Brain microvascular endothelial cell (primary cell): ENCODE measurements around the gene TEKTIP1.
"Not testable (repeated sequence)": the region's sequence is repeated elsewhere in the genome, so short reads cannot be mapped to it uniquely, and the experiment has no call there.

Experiments used
- DNase-seq: peaks from one replicate; pipeline ENCODE4 v3.0.0-alpha.2; 2020
- H3K27ac ChIP-seq: fragments of 250-450 bp; sonication (Bioruptor Pico); 2 replicates; pipeline ENCODE4 v1.5.1; 2020; ENCODE audit warnings: mild to moderate bottlenecking, moderate library complexity
- H3K27me3 ChIP-seq: fragments of 250-450 bp; sonication (Bioruptor Pico); replicated peaks from 2 replicates; pipeline ENCODE4 v1.5.1; 2020; ENCODE audit warnings: mild to moderate bottlenecking
- H3K36me3 ChIP-seq: fragments of 250-450 bp; sonication (Bioruptor Pico); replicated peaks from 2 replicates; pipeline ENCODE4 v1.5.1; 2020; ENCODE audit warnings: mild to moderate bottlenecking
- H3K4me3 ChIP-seq: 2 replicates; pipeline ENCODE4 v1.5.1; 2011; ENCODE audit warnings: low read depth, mild to moderate bottlenecking, control low read depth, low read length, moderate library complexity
- in situ Hi-C: cut with HindIII; loops from 2 replicates; pipeline ENCODE4 v1.10.0; 2017; ENCODE audit warnings: low sequenced_read_pairs, low pct_ligation_motif_present
- TF ChIP-seq, protein P1 (sequence below): IDR thresholded peaks from 2 replicates; pipeline ENCODE4 v1.5.1; 2011; ENCODE audit warnings: low read depth, mild to moderate bottlenecking, moderate library complexity, low read length, control low read depth, inconsistent platforms; ENCODE audit errors: missing control alignments

The TEKTIP1 gene

DNA sequence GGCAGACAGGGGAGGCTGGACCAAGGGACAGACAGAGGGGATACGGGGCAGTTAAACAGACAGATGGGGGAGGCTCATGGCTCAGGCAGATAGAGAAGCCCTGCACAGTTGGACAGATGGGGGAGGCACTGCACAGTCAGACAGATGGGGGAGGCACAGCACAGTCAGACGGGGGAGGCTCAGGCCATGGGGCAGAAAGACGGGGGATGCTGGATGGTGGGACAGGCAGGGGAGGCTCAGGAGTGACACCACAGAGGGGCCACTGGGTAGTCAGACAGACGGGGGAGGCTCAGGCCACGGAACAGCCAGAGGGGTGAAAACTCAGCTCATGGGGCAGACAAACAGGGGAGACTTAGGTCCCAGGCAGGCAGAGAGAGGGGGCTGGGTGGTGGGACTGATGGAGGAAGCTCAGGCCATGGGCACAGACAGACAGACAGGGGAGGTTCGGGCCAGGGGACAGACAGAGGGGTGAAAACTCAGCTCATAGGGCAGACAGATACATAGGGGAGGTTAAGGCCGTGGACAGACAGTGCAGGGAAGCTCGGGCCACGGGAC lies 17.5 kb downstream of the TEKTIP1 start:
- H3K4me3 ChIP-seq: peak overlapping the region; percentile 83
- in situ Hi-C loops: no loop called here
- peak overlapping the region; percentile 52 for H3K27ac ChIP-seq
- DNase-seq: no peak
- TF ChIP-seq, protein P1, sequence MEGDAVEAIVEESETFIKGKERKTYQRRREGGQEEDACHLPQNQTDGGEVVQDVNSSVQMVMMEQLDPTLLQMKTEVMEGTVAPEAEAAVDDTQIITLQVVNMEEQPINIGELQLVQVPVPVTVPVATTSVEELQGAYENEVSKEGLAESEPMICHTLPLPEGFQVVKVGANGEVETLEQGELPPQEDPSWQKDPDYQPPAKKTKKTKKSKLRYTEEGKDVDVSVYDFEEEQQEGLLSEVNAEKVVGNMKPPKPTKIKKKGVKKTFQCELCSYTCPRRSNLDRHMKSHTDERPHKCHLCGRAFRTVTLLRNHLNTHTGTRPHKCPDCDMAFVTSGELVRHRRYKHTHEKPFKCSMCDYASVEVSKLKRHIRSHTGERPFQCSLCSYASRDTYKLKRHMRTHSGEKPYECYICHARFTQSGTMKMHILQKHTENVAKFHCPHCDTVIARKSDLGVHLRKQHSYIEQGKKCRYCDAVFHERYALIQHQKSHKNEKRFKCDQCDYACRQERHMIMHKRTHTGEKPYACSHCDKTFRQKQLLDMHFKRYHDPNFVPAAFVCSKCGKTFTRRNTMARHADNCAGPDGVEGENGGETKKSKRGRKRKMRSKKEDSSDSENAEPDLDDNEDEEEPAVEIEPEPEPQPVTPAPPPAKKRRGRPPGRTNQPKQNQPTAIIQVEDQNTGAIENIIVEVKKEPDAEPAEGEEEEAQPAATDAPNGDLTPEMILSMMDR: no peak
- H3K36me3 ChIP-seq: no peaks in the 10 kb centered on the region
- no peaks in the 10 kb centered on the region for H3K27me3 ChIP-seq

DNA sequence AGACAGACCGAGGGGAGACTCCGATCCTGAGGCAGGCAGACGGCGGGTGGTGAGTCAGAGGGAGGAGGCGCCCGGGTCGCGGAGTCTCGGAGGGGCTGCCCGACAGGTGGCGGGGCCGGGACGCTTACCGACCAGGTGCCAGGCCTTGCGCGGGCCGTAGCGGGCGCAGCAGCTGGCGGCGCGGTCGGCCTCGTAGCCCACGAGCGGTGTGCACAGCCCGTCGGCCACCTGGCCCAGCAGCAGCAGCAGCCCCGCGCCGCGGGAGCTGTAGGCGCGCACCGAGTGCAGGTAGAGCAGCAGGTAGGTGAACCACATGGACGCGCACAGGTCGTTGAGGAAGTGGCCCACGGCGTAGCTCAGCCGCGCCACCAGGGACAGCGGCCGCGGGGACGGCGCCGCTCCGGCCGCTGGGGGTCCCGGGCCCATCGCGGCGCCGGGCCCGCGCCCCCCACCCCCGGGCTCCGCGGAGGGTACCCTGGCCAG lies 18.0 kb downstream of the TEKTIP1 start:
- Histone ChIP-seq H3K27me3 (no peaks in the 10 kb centered on the region), H3K4me3 (peak overlapping the region; percentile 83), H3K36me3 (no peaks in the 10 kb centered on the region), H3K27ac (peak overlapping the region; percentile 52)
- TF ChIP-seq, protein P1: peak; percentile 4
- no peak for DNase-seq
- in situ Hi-C loops: no loop called here

DNA sequence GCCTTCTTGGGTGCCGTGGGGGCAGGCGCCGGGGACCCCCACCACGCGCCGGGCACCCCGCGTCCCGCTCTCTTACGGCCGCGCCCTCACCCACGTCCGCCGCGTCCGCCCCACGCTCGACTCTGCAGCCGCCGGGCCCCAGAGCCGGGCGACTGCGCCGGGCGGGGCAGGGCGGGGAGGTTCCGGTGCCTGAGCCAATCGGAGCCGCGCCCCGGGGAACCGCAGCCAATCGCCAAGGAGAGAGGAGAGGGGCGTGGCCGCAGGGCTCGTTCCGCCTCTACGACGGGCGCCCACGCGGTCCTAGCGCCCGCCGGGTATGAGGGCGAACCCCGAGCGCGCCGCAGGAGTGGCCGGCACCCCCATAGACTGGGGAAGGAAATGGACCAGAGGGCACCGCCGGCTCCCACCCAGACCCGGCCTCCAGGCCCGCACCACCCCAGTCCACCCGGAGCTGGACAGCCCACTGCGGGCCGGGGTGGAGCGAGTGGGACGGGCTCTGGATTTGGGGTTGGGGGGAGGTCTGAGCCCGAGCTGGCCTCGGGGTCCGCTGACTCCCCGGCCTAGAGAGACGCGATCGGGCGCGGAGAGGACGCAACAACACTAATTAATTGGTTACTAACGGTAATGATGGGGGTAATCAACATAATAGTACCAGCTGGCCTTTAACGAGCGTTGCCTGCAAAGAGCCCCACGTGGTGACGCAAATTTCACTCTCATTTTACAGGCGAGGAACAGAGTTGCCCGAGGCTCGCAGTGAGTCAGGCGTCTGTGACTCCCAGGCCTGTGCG lies 18.7 kb downstream of the TEKTIP1 start, which contains the start of gene MFSD12:
Gene MFSD12, minus strand, starts transcription at position 126 of the 788 bp plus-strand sequence. CDS start 183 bp downstream, outside the sequence.
- peak within 1 kb of the TSS; percentile 83 for H3K4me3 ChIP-seq
- H3K36me3 ChIP-seq: no peaks in the 10 kb centered on the region
- no peaks in the 10 kb centered on the region for H3K27me3 ChIP-seq
- H3K27ac ChIP-seq: peak within 1 kb of the TSS; percentile 80
- DNase-seq: peak; percentile 90
- in situ Hi-C loops: no loop called here
- TF ChIP-seq, protein P1: no peak

GRCh38 chr19:3563709-3564524 lies 24.9 kb downstream of the TEKTIP1 start:
- TF ChIP-seq, protein P1: no peak
- H3K36me3 ChIP-seq: no peaks in the 10 kb centered on the region
- in situ Hi-C loops: no loop called here
- H3K4me3 ChIP-seq: no peak overlapping the region
- no peak overlapping the region for H3K27ac ChIP-seq
- no peak for DNase-seq
- no peaks in the 10 kb centered on the region for H3K27me3 ChIP-seq

DNA sequence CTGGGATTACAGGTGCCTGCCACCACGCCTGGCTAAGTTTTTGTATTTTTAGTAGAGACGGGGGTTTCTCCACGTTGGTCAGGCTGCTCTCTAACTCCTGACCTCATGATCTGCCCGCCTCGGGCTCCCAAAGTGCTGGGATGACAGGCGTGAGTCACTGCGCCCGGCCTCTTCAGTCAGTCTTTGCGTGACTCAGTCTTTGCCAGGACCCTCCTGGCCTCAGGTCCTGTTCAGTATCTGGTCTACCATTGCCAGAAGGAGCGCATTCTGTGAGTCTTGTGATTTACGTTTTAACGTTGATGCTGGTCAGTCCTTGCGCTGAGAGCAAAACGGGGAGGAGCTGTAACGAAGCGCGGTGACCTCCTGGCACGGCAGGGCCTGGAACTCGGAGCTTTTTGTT lies 26.2 kb downstream of the TEKTIP1 start:
- in situ Hi-C loops: no loop called here
- TF ChIP-seq, protein P1: no peak

DNA sequence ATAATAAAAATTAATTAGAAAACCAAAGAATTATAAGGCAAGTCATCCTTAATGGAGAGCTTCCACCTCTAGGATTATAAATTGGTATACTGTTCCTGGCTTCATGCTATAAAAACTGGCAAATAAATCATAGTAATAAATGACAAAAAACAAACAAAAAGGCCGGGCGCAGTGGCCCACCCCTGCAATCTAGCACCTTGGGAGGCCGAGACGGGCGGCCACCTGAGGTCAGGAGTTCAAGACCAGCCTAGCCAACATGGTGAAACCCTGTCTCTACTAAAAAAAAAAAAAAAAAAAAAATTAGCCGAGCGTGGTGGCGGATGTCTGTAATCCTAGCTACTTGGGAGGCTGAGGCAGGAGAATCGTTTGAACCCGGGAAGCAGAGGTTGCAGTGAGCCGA lies 31.1 kb downstream of the TEKTIP1 start:
- in situ Hi-C loops, H3K27ac ChIP-seq, H3K27me3 ChIP-seq, H3K4me3 ChIP-seq, DNase-seq, H3K36me3 ChIP-seq: not testable (repeated sequence)

More for the DNA sequence above, 26.2 kb downstream of the TEKTIP1 start:
- Histone ChIP-seq H3K36me3 (no peaks in the 10 kb centered on the region), H3K4me3 (no peak overlapping the region), H3K27ac (peak overlapping the region; percentile 60), H3K27me3 (no peaks in the 10 kb centered on the region)
- peak; percentile 89 for DNase-seq
